HCT116 (cell line): ENCODE data around the gene MIPEP. TPM values are rescaled to one million over a fixed set of nuclear protein-coding genes. Genes with fewer than 3 reads are reported as not detected.

ENCODE experiments used
- ATAC-seq: fragments of 200-7000 bp; cut with Tn5 transposase; 2 replicates; pipeline ENCODE4 v1.9.1; 2020; ENCODE audit warnings: mild to moderate bottlenecking, moderate library complexity
- BruUV-seq: library from RNA; stranded (reverse); fragments of 400-500 nt; replicated peaks from 2 replicates; lab custom pipeline; 2021; lab: Mats Ljungman, UMichigan
- CTCF ChIA-PET: fragments of 300-600 bp; sonication (Branson Sonifier 250); formaldehyde crosslinking; loops from one replicate; lab custom pipeline; 2021; ENCODE audit warnings: antibody characterized with exemption; lab: Charles Lee
- POLR2A ChIA-PET: fragments of 300-600, 350-600 bp; sonication (Branson Sonifier 250); formaldehyde crosslinking; loops from one replicate; lab custom pipeline; 2021; ENCODE audit warnings: antibody characterized with exemption; lab: Charles Lee
- RAD21 ChIA-PET, 2 experiments: fragments of 300-600 bp; sonication (Branson Sonifier 250); formaldehyde crosslinking; loops; one replicate each; lab custom pipeline; 2023; ENCODE audit warnings: low total read pairs in 2 of 2; ENCODE audit not compliant: uncharacterized antibody in 2 of 2, unreplicated experiment in 2 of 2, low non-redundant PET in 1 of 2; lab: Charles Lee
- DNase-seq: peaks from one replicate; pipeline ENCODE4 v3.0.0-alpha.2; 2010; ENCODE audit warnings: low read depth, low spot score
- H2AFZ ChIP-seq: fragments of 200-600 bp; shearing (Covaris generic), sonication (generic); 2 replicates; pipeline ENCODE4 v1.6.1; 2017; ENCODE audit warnings: low read depth, mixed run types, mixed read lengths, antibody characterized with exemption, low read length; ENCODE audit not compliant: poor library complexity, severe bottlenecking
- H3K27ac ChIP-seq: 2 replicates; pipeline ENCODE4 v1.5.1; 2012; ENCODE audit warnings: low read depth, low read length
- H3K27me3 ChIP-seq: fragments of 200-600 bp; sonication (generic); 2 replicates; pipeline ENCODE4 v1.6.1; 2016; ENCODE audit warnings: mixed run types, low read length, mixed read lengths; ENCODE audit not compliant: insufficient read depth
- H3K36me3 ChIP-seq, 2 experiments: fragments of 200-500 bp in 1 of 2; fragments of 200-600 bp in 1 of 2; sonication (Bioruptor generic) in 1 of 2; sonication (generic) in 1 of 2; 2 replicates each; pipeline versions ENCODE4 v1.5.1 to v1.6.1; 2014 to 2016; ENCODE audit warnings: low read length in 2 of 2, inconsistent platforms in 1 of 2, mixed read lengths in 1 of 2, mixed run types in 1 of 2; ENCODE audit not compliant: insufficient read depth in 2 of 2, control insufficient read depth in 1 of 2
- H3K4me1 ChIP-seq, 2 experiments: fragments of 200-600 bp in 1 of 2; sonication (generic) in 1 of 2; 2 replicates each; pipeline versions ENCODE4 v1.5.1 to v1.6.1; 2012 to 2017; ENCODE audit warnings: low read length in 2 of 2, inconsistent platforms in 1 of 2, mild to moderate bottlenecking in 1 of 2, mixed read lengths in 1 of 2, mixed run types in 1 of 2, moderate library complexity in 1 of 2; ENCODE audit not compliant: insufficient read depth in 2 of 2, control insufficient read depth in 1 of 2
- H3K4me2 ChIP-seq: fragments of 200-600 bp; sonication (generic); 2 replicates; pipeline ENCODE4 v1.6.1; 2017; ENCODE audit warnings: mixed run types, low read length, mixed read lengths
- H3K4me3 ChIP-seq, 2 experiments: fragments of 200-600 bp in 1 of 2; sonication (generic) in 1 of 2; replicated peaks in 1 of 2; 2 replicates each; pipeline ENCODE4 v1.5.1; 2011 to 2016; ENCODE audit warnings: low read length in 2 of 2, control low read depth in 1 of 2, low read depth in 1 of 2, mild to moderate bottlenecking in 1 of 2, mixed read lengths in 1 of 2, mixed run types in 1 of 2
- H3K79me2 ChIP-seq: fragments of 200-600 bp; sonication (generic); 2 replicates; pipeline ENCODE4 v1.6.1; 2017; ENCODE audit warnings: mild to moderate bottlenecking, mixed run types, low read length, moderate library complexity, mixed read lengths; ENCODE audit not compliant: insufficient read depth
- H3K9ac ChIP-seq: fragments of 200-600 bp; sonication (generic); 2 replicates; pipeline ENCODE4 v1.6.1; 2016; ENCODE audit warnings: low read length, mixed read lengths
- H3K9me2 ChIP-seq: fragments of 200-600 bp; sonication (generic), shearing (Covaris generic); 2 replicates; pipeline ENCODE4 v1.6.1; 2017; ENCODE audit warnings: mixed run types, mild to moderate bottlenecking, moderate library complexity; ENCODE audit not compliant: insufficient read depth
- H3K9me3 ChIP-seq, 2 experiments: fragments of 200-500 bp in 1 of 2; fragments of 200-600 bp in 1 of 2; sonication (Bioruptor generic) in 1 of 2; sonication (generic) in 1 of 2; 2 replicates each; pipeline ENCODE4 v1.6.1; 2014 to 2017; ENCODE audit warnings: low read length in 2 of 2, mixed read lengths in 2 of 2, inconsistent platforms in 1 of 2, low read depth in 1 of 2, mild to moderate bottlenecking in 1 of 2, mixed run types in 1 of 2, moderate library complexity in 1 of 2; ENCODE audit not compliant: control insufficient read depth in 1 of 2, insufficient read depth in 1 of 2
- H4K20me1 ChIP-seq: fragments of 200-600 bp; sonication (generic), shearing (Covaris generic); 2 replicates; pipeline ENCODE4 v1.6.1; 2017; ENCODE audit warnings: mixed run types, mild to moderate bottlenecking, moderate library complexity; ENCODE audit not compliant: insufficient read depth
- ELF1 ChIP-seq: IDR thresholded peaks from 2 replicates; pipeline ENCODE4 v1.6.1; 2012; ENCODE audit warnings: low read depth, borderline replicate concordance
- JUND ChIP-seq: IDR thresholded peaks from 2 replicates; pipeline ENCODE4 v1.6.1; 2012
- RAD21 ChIP-seq: IDR thresholded peaks from 2 replicates; pipeline ENCODE4 v1.6.1; 2012; ENCODE audit warnings: low read depth, mild to moderate bottlenecking
- SRF ChIP-seq: IDR thresholded peaks from 2 replicates; pipeline ENCODE4 v1.6.1; 2012; ENCODE audit warnings: low read depth
- ZBTB33 ChIP-seq: IDR thresholded peaks from 2 replicates; pipeline ENCODE4 v1.6.1; 2011; ENCODE audit warnings: mild to moderate bottlenecking, low read length, moderate library complexity; ENCODE audit not compliant: insufficient replicate concordance; ENCODE audit errors: extremely low read depth
- ZNF274 ChIP-seq: fragments of 200-500 bp; sonication (Bioruptor generic); IDR thresholded peaks from 2 replicates; pipeline ENCODE4 v1.6.1; 2014; ENCODE audit warnings: mild to moderate bottlenecking, low read depth, low read length, inconsistent platforms
- intact Hi-C: fragments of 100-400 bp; cut with micrococcal nuclease; formaldehyde crosslinking; loops from 2 replicates; pipeline ENCODE4 v1.10.0; 2022
- total RNA-seq: library from RNA; stranded (reverse); gene quantifications from one replicate; pipeline ENCODE4 v1.2.1, GENCODE V29; 2021; ENCODE audit not compliant: unreplicated experiment
- TF ChIP-seq, protein P1 (sequence below), 3 experiments: fragments of 200-600 bp in 1 of 3; sonication (generic) in 1 of 3; IDR thresholded peaks in 2 of 3; conservative IDR thresholded peaks in 1 of 3; 2 replicates each; pipeline ENCODE4 v1.5.1; 2012 to 2017; ENCODE audit warnings: low read depth in 2 of 3, low read length in 2 of 3, antibody characterized with exemption in 1 of 3, borderline replicate concordance in 1 of 3, control low read depth in 1 of 3, mild to moderate bottlenecking in 1 of 3, mixed read lengths in 1 of 3, mixed run types in 1 of 3, moderate library complexity in 1 of 3; ENCODE audit not compliant: insufficient read depth in 1 of 3

Gene MIPEP
- total RNA-seq, 1 experiment from 2014 or later, result 33.3 TPM

GRCh38 chr13:23915308-23915707 is 26.1 kb upstream of the MIPEP start:
- H3K4me3 ChIP-seq, result no peak overlapping the region
- ChIA-PET POLR2A (no interaction called here), RAD21 (no interaction called here), CTCF (interaction anchor here (0.6 to 0.9 kb wide), 2 partner anchors 16 to 303 kb away, joined by 3 read pairs; no protein-coding TSS in a partner anchor)
- no TSS peak for BruUV-seq
- no peaks in the 10 kb centered on the region for H3K79me2 ChIP-seq
- H4K20me1 ChIP-seq, result no peaks in the 10 kb centered on the region
- H3K4me2 ChIP-seq, result no peak overlapping the region
- ATAC-seq (peak; percentile 87), DNase-seq (peak; percentile 24)
- intact Hi-C loops, result no loop called here
- no peaks in the 10 kb centered on the region for H3K9me3 ChIP-seq
- TF ChIP-seq ELF1 (no peak), ZBTB33 (no peak), RAD21 (no peak), JUND (no peak), SRF (no peak), ZNF274 (no peak)
- TF ChIP-seq, protein P1, sequence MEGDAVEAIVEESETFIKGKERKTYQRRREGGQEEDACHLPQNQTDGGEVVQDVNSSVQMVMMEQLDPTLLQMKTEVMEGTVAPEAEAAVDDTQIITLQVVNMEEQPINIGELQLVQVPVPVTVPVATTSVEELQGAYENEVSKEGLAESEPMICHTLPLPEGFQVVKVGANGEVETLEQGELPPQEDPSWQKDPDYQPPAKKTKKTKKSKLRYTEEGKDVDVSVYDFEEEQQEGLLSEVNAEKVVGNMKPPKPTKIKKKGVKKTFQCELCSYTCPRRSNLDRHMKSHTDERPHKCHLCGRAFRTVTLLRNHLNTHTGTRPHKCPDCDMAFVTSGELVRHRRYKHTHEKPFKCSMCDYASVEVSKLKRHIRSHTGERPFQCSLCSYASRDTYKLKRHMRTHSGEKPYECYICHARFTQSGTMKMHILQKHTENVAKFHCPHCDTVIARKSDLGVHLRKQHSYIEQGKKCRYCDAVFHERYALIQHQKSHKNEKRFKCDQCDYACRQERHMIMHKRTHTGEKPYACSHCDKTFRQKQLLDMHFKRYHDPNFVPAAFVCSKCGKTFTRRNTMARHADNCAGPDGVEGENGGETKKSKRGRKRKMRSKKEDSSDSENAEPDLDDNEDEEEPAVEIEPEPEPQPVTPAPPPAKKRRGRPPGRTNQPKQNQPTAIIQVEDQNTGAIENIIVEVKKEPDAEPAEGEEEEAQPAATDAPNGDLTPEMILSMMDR (IDR thresholded peaks at IDR 0.05 in 2 of 3, conservative IDR thresholded peaks at IDR 0.05 in 1 of 3; ENCODE audit: borderline replicate concordance in 1 of 3, insufficient read depth in 1 of 3, low read depth in 2 of 3, low read length in 2 of 3), result 0 out of 6 replicates have a peak, but pooled peaks of 2 of the 3 experiments have one; percentile 7 to 11
- H3K36me3 ChIP-seq, result no peaks in the 10 kb centered on the region
- H3K27me3 ChIP-seq, result peaks cover 35% of the 10 kb centered on the region
- H2AFZ ChIP-seq, result no peak overlapping the region
- H3K4me1 ChIP-seq, result no peaks in the 10 kb centered on the region
- H3K9ac ChIP-seq, result no peak overlapping the region
- H3K9me2 ChIP-seq, result no peaks in the 10 kb centered on the region
- H3K27ac ChIP-seq, result no peak overlapping the region
